Measurements from ENCODE around the gene ANGPTL4. TPM values are rescaled to one million over a fixed set of nuclear protein-coding genes. Genes with fewer than 3 reads are reported as not detected.

Gene ANGPTL4
- total and polyA plus RNA-seq, 9 of the 15 experiments (the other 6 are each of a cell fraction or from before 2014, with no cell fraction given): 0.05 to 0.77 (median 0.22) TPM; not detected in 4

DNA sequence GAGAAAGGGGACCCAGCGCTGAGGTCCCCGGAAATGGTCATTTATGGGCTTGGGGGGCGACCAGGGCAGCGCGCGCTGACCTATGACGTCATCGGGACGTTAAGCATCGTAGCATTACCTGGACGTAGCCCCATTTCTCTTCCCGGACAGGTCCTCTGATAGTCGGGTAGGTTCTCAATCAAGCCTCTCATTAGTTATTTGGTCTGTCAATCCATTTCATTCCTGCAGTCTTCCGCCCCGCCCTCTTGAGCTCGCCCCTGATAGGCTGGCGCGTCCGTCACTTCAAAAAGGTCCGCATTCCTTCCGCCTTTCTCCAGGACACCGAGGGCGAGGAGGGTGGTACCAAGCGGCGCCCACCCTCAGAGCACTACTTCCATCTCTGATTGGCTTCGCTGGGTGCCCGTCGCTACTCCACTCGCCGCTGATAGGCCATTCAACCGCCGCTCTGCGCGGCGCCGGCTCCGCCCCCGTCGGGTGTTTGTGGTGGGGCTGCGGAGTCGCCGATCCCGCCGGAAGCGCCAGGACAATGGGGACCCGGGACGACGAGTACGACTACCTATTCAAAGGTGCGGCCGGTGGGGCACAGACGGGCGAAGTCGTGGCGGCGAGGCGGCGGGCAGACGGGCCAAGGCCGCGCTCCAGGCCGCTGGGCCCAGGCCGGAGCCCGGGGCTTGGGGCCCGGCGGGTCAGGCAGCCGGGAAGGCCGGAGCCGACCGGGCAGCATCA is 26.1 kb downstream of the ANGPTL4 start, which contains the start of gene RAB11B:
RAB11B (plus strand) TSS at position 470 of the 726 bp plus-strand sequence; CDS start at position 527, 57 bp downstream.
- Histone ChIP-seq H3K4me2 (ENCODE audit: insufficient read depth, low read length) (peak within 1 kb of the TSS; percentile 77), H3K9me3 (replicated peaks; ENCODE audit: control insufficient read depth, insufficient read depth, low read depth, low read length) (peaks cover 4% of the 10 kb centered on the region), H2AFZ (ENCODE audit: low read depth, low read length) (peak within 1 kb of the TSS; percentile 85), H3K4me3 (peak within 1 kb of the TSS; percentile 67), H4K20me1 (replicated peaks; ENCODE audit: control insufficient read depth, insufficient read depth, low read length) (peaks cover 17% of the 10 kb centered on the region), H3K9me1 (ENCODE audit: control insufficient read depth, insufficient read depth, low read length) (no peaks in the 10 kb centered on the region), H3K27ac (ENCODE audit: extremely low read depth, low read depth, low read length) (peak within 1 kb of the TSS; percentile 94), H3K79me2 (ENCODE audit: control insufficient read depth, insufficient read depth, low read length) (peaks cover 36% of the 10 kb centered on the region), H3K9ac (ENCODE audit: insufficient read depth in 1 of 2, low read depth in 2 of 2, low read length in 2 of 2) (peak within 1 kb of the TSS; percentile 98 to 99), H3K4me1 (replicated peaks in 1 of 2; ENCODE audit: control insufficient read depth in 2 of 2, insufficient read depth in 2 of 2, low read length in 2 of 2) (peaks cover 17 to 37% of the 10 kb centered on the region in 2 experiments; a peak in 4 of 5 replicates), H3K27me3 (ENCODE audit: control insufficient read depth in 2 of 2, insufficient read depth in 2 of 2, low read length in 2 of 2) (no peaks in the 10 kb centered on the region), H3K36me3 (ENCODE audit: control insufficient read depth, insufficient read depth, low read length) (0 out of 3 replicates have a peak, but pooled peaks cover 4% of the 10 kb centered on the region)
- DNase-seq (ENCODE audit: extremely low read depth in 1 of 4, low spot score in 3 of 4) (peak; percentile 90 to 100 (median 95)), FAIRE-seq (peak; percentile 100), ATAC-seq (peak; percentile 96)
- POLR2A ChIA-PET: interaction anchor here (0.6 to 2.2 kb wide), 19 partner anchors 9 to 397 kb away, joined by 3 to 18 read pairs (median 4); partner anchors contain the start of genes HNRNPM, MARCHF2, NDUFA7 and RPS28
- under 1% methylated on average over 57 of the region's 70 CpGs for WGBS (ENCODE audit: insufficient coverage, low coverage, missing lambda C conversion rate)
- no TSS peak for BruUV-seq (replicated peaks)
- intact Hi-C loops (cut with micrococcal nuclease) (no loop called here), in situ Hi-C loops (cut with MboI) (no loop called here)
- CTCF ChIA-PET (ENCODE audit: low intra/inter-chr PET ratio): no interaction called here
- peak; percentile 93 for TF ChIP-seq NEUROD1 (IDR thresholded peaks at IDR 0.05; ENCODE audit: borderline replicate concordance, low read depth, low read length, partially characterized antibody)
- TF ChIP-seq KLF1 (tag; IDR thresholded peaks at IDR 0.05): peak; percentile 96; the same call in 1 of the 2 replicates
- no peak for TF ChIP-seq MED1 (CRISPR knock-in tag; IDR thresholded peaks at IDR 0.05; ENCODE audit: borderline replicate concordance)
- TF ChIP-seq DIDO1 (tag; IDR thresholded peaks at IDR 0.05; ENCODE audit: low read depth): 0 out of 2 replicates have a peak, but pooled peaks have one; percentile 5
- TF ChIP-seq ESRRB (CRISPR knock-in tag; IDR thresholded peaks at IDR 0.05; ENCODE audit: borderline replicate concordance): no peak
- TF ChIP-seq KDM1A (IDR thresholded peaks at IDR 0.05): no peak; a peak in 1 of 4 replicates
- TF ChIP-seq, protein P1, sequence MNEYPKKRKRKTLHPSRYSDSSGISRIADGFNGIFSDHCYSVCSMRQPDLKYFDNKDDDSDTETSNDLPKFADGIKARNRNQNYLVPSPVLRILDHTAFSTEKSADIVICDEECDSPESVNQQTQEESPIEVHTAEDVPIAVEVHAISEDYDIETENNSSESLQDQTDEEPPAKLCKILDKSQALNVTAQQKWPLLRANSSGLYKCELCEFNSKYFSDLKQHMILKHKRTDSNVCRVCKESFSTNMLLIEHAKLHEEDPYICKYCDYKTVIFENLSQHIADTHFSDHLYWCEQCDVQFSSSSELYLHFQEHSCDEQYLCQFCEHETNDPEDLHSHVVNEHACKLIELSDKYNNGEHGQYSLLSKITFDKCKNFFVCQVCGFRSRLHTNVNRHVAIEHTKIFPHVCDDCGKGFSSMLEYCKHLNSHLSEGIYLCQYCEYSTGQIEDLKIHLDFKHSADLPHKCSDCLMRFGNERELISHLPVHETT (CRISPR knock-in tag; conservative IDR thresholded peaks at IDR 0.05 in 1 of 2, IDR thresholded peaks at IDR 0.05 in 1 of 2): peak in 1 of 2 experiments; percentile 69; a peak in 1 of 4 replicates
- TF ChIP-seq, protein P2, sequence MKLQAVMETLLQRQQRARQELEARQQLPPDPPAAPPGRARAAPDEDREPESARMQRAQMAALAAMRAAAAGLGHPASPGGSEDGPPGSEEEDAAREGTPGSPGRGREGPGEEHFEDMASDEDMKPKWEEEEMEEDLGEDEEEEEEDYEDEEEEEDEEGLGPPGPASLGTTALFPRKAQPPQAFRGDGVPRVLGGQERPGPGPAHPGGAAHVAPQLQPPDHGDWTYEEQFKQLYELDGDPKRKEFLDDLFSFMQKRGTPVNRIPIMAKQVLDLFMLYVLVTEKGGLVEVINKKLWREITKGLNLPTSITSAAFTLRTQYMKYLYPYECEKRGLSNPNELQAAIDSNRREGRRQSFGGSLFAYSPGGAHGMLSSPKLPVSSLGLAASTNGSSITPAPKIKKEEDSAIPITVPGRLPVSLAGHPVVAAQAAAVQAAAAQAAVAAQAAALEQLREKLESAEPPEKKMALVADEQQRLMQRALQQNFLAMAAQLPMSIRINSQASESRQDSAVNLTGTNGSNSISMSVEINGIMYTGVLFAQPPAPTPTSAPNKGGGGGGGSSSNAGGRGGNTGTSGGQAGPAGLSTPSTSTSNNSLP (IDR thresholded peaks at IDR 0.05; ENCODE audit: borderline replicate concordance, low read depth, low read length): peak; percentile 98
- peak; percentile 100 for TF ChIP-seq ATF7 (IDR thresholded peaks at IDR 0.05)
- TF ChIP-seq TARDBP (IDR thresholded peaks at IDR 0.05): peak; percentile 93
- TF ChIP-seq LARP7 (IDR thresholded peaks at IDR 0.05): no peak
- TF ChIP-seq ZC3H4 (CRISPR knock-in tag; IDR thresholded peaks at IDR 0.05; ENCODE audit: borderline replicate concordance): 0 out of 2 replicates have a peak, but pooled peaks have one; percentile 66
- 0 out of 2 replicates have a peak, but pooled peaks have one; percentile 13 for TF ChIP-seq LCOR (CRISPR knock-in tag; IDR thresholded peaks at IDR 0.05)
- TF ChIP-seq, protein P3, sequence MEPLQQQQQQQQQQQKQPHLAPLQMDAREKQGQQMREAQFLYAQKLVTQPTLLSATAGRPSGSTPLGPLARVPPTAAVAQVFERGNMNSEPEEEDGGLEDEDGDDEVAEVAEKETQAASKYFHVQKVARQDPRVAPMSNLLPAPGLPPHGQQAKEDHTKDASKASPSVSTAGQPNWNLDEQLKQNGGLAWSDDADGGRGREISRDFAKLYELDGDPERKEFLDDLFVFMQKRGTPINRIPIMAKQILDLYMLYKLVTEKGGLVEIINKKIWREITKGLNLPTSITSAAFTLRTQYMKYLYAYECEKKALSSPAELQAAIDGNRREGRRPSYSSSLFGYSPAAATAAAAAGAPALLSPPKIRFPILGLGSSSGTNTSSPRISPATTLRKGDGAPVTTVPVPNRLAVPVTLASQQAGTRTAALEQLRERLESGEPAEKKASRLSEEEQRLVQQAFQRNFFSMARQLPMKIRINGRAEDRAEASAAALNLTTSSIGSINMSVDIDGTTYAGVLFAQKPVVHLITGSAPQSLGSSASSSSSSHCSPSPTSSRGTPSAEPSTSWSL (CRISPR knock-in tag; IDR thresholded peaks at IDR 0.05; ENCODE audit: borderline replicate concordance): no peak
- TF ChIP-seq SMARCE1 (IDR thresholded peaks at IDR 0.05): peak; percentile 38; the same call in 1 of the 2 replicates
- peak; percentile 66 for TF ChIP-seq ETV1 (tag; conservative IDR thresholded peaks at IDR 0.05; ENCODE audit: low read depth)
- no peak for TF ChIP-seq SIX5 (IDR thresholded peaks at IDR 0.05; ENCODE audit: borderline replicate concordance in 1 of 2, insufficient read depth in 1 of 2, low read depth in 1 of 2, low read length in 2 of 2)
